Measurements from ENCODE around the gene OSBP2.

DNA sequence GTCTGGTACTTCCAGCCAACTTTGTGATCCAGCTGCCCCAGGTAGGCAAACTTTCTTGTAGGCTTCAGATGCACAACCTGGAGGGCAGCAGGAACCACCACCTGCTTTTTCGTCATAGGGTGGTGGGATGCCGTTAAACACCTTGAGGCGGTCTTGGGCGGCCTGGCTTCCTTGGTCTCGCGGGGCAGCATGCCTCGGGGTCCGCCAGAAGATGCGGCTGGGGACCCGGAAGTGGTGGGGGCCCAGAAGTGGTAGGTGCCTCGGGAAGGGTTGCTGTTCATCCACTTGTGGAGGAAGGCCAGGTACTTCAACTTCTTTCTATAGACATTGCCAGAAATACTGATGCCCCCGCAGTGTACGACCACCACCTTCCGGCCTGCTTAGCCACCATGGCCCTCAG, 40.3 kb upstream of the OSBP2 start:
- TF ChIP-seq NFYB (IDR thresholded peaks at IDR 0.05; ENCODE audit: insufficient read depth, low read depth, low read length) (no peak), EED (IDR thresholded peaks at IDR 0.05; ENCODE audit: low read depth) (no peak), ASH2L (IDR thresholded peaks at IDR 0.05; ENCODE audit: borderline replicate concordance, low read depth) (no peak), CREM (IDR thresholded peaks at IDR 0.05; ENCODE audit: low read depth) (no peak), SMARCA5 (IDR thresholded peaks at IDR 0.05) (no peak), BRCA1 (IDR thresholded peaks at IDR 0.05; ENCODE audit: low read depth, low read length) (no peak), CHD1 (IDR thresholded peaks at IDR 0.05; ENCODE audit: low read depth, low read length) (no peak)
- TF ChIP-seq, protein P1, sequence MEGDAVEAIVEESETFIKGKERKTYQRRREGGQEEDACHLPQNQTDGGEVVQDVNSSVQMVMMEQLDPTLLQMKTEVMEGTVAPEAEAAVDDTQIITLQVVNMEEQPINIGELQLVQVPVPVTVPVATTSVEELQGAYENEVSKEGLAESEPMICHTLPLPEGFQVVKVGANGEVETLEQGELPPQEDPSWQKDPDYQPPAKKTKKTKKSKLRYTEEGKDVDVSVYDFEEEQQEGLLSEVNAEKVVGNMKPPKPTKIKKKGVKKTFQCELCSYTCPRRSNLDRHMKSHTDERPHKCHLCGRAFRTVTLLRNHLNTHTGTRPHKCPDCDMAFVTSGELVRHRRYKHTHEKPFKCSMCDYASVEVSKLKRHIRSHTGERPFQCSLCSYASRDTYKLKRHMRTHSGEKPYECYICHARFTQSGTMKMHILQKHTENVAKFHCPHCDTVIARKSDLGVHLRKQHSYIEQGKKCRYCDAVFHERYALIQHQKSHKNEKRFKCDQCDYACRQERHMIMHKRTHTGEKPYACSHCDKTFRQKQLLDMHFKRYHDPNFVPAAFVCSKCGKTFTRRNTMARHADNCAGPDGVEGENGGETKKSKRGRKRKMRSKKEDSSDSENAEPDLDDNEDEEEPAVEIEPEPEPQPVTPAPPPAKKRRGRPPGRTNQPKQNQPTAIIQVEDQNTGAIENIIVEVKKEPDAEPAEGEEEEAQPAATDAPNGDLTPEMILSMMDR (IDR thresholded peaks at IDR 0.05 in 2 of 3, conservative IDR thresholded peaks at IDR 0.05 in 1 of 3; ENCODE audit: control insufficient read depth in 2 of 3, extremely low read depth in 1 of 3, insufficient read depth in 1 of 3, low read depth in 3 of 3, low read length in 3 of 3), result no peak
